Lower lobe of right lung (tissue), 2 donors: Measurements from ENCODE around the gene PDK1. TPM values are rescaled to one million over a fixed set of nuclear protein-coding genes. Genes with fewer than 3 reads are reported as not detected.
A peak's percentile ranks its signal among the peaks of the same experiment; 100 is the strongest.
"Not testable (repeated sequence)": the region's sequence is repeated elsewhere in the genome, so short reads cannot be mapped to it uniquely, and the experiment has no call there.

ENCODE experiments used
- ATAC-seq, 2 donors: fragments of 200-7000 bp; cut with Tn5 transposase; one replicate each; pipeline ENCODE4 v1.9.1; 2020 to 2022; ENCODE audit warnings: mild to moderate bottlenecking in 2 of 2, moderate library complexity in 2 of 2
- DNase-seq: peaks from one replicate; pipeline ENCODE4 v3.0.0-alpha.2; 2020
- H3K27ac ChIP-seq: fragments of 200-600 bp; one replicate; pipeline ENCODE4 v1.8.0; 2022
- H3K27me3 ChIP-seq: fragments of 200-600 bp; one replicate; pipeline ENCODE4 v1.8.0; 2022; ENCODE audit warnings: low read depth
- H3K36me3 ChIP-seq: fragments of 200-600 bp; one replicate; pipeline ENCODE4 v1.8.0; 2022; ENCODE audit warnings: mild to moderate bottlenecking
- H3K4me1 ChIP-seq: fragments of 200-600 bp; one replicate; pipeline ENCODE4 v1.8.0; 2022
- H3K4me3 ChIP-seq: fragments of 200-600 bp; one replicate; pipeline ENCODE4 v1.8.0; 2022; ENCODE audit warnings: mild to moderate bottlenecking
- H3K9me3 ChIP-seq: fragments of 200-600 bp; one replicate; pipeline ENCODE4 v1.8.0; 2022
- intact Hi-C: fragments of 100-400 bp; cut with DNase I; formaldehyde crosslinking; loops from one replicate; pipeline ENCODE4 v1.11.0; 2022
- total RNA-seq: library from RNA; stranded (reverse); fragmentation: NEBNext Ultra II Directional; extraction: Animal tissue kit (Norgen Biotek cat#: 25700); gene quantifications from one replicate; pipeline ENCODE4 v1.2.1, GENCODE V29; 2021
- TF ChIP-seq, protein P1 (sequence below): fragments of 200-600 bp; IDR thresholded peaks from one replicate; pipeline ENCODE4 v1.8.0; 2022; ENCODE audit warnings: antibody characterized with exemption, mild to moderate bottlenecking
- donor health status: DM: no; HTN: yes; CAD: no; lungs with severe emphysema.

Gene PDK1
- total RNA-seq, 1 donor from 2014 or later, result 9.5 TPM

DNA sequence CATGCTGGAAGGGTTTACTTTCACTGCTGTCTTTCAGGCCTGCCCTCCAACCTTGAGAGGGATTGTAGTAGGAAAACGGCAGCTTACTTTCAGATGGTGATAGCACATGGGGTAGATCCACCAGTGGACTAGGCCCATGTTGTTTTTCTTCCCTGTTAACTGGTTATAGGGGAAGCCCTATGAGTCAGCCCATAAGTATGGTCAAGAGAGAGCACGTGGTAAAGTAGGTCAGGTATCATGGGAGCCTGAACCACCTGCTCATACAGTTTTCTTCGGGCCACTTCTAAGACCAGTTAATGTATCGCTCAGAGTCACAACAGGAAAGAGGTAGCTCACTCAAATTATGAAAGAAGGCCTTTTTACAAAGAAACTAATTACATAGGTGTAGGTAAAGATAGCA is 33.0 kb downstream of the PDK1 start:
- intact Hi-C loops, result no loop called here

DNA sequence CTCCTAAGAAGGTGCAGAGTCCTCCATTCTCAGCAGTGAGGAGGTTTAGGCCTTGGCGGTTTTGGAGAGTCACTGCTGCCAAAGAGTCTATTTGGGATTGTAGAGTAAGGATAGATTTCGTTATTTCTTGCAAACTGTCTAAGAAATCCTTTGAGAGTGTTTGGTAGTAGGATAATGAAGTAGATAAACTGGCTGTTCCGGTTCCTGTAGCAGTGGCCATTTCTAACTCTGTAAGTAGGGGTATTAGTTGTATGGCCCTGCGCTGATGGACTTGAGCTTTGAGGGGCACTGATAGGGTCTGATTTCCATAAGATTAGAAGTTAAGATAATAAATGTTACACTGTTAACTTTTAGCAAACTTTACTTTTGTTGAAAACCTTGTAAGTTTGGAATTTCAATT is 35.5 kb downstream of the PDK1 start:
- ATAC-seq, result not testable (repeated sequence)
- peaks cover 31% of the 10 kb centered on the region for H3K36me3 ChIP-seq

More for the DNA sequence above, 33.0 kb downstream of the PDK1 start:
- no peak overlapping the region for H3K4me3 ChIP-seq
- no peaks in the 10 kb centered on the region for H3K4me1 ChIP-seq
- no peaks in the 10 kb centered on the region for H3K27me3 ChIP-seq
- H3K9me3 ChIP-seq, result no peaks in the 10 kb centered on the region
- H3K27ac ChIP-seq, result no peak overlapping the region
- DNase-seq, result no peak
- TF ChIP-seq, protein P1, sequence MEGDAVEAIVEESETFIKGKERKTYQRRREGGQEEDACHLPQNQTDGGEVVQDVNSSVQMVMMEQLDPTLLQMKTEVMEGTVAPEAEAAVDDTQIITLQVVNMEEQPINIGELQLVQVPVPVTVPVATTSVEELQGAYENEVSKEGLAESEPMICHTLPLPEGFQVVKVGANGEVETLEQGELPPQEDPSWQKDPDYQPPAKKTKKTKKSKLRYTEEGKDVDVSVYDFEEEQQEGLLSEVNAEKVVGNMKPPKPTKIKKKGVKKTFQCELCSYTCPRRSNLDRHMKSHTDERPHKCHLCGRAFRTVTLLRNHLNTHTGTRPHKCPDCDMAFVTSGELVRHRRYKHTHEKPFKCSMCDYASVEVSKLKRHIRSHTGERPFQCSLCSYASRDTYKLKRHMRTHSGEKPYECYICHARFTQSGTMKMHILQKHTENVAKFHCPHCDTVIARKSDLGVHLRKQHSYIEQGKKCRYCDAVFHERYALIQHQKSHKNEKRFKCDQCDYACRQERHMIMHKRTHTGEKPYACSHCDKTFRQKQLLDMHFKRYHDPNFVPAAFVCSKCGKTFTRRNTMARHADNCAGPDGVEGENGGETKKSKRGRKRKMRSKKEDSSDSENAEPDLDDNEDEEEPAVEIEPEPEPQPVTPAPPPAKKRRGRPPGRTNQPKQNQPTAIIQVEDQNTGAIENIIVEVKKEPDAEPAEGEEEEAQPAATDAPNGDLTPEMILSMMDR, result no peak
- peak; percentile 45 to 62 for ATAC-seq
- H3K36me3 ChIP-seq, result peaks cover 7% of the 10 kb centered on the region

DNA sequence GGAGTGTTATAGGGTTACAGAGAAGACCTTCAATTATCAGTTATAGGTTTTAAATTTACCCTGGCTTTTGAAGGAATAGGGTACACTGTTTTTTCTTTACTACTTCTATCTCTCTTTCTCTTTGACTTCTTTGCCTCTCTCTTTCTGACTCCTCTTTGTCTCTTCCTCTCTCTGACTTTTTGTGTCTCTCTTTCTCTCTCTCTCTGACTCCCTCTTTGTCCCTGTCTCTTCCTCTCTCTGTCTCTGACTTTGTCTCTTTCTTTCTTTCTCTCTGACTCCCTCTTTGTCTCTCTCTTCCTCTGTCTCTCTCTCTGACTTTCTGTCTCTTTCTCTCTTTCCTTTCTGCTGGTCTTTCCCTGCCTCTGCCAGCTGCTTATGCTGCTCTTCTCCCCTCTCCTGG is 36.3 kb downstream of the PDK1 start:
- H3K27me3 ChIP-seq, intact Hi-C loops, DNase-seq, ATAC-seq, H3K4me1 ChIP-seq, H3K9me3 ChIP-seq, H3K27ac ChIP-seq, H3K4me3 ChIP-seq: not testable (repeated sequence)
- peaks cover 35% of the 10 kb centered on the region for H3K36me3 ChIP-seq

More for the DNA sequence above, 35.5 kb downstream of the PDK1 start:
- H3K4me1 ChIP-seq, H3K9me3 ChIP-seq, H3K4me3 ChIP-seq, DNase-seq, H3K27me3 ChIP-seq, H3K27ac ChIP-seq, intact Hi-C loops: not testable (repeated sequence)

DNA sequence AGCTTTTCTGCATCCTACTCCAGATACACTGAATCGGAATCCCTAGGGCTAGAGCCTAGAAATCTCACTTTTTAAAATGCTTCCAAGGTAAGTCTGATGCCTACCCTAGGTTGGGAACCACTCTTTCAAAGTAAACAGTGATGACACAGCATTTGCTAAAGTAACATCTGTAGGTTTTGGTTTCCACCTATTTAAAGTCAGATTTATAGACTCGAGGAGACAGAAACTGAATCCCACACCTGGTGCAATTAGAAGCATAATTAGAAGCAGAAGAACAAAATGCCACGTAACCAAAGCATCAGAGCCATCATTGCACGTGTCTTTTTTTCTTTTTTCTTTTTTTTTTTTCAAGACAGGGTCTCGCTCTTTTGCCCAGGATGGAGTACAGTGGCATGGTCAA is 40.9 kb downstream of the PDK1 start:
- Histone ChIP-seq H3K9me3 (no peaks in the 10 kb centered on the region), H3K36me3 (peaks cover 37% of the 10 kb centered on the region), H3K27me3 (no peaks in the 10 kb centered on the region), H3K4me1 (no peaks in the 10 kb centered on the region), H3K27ac (no peak overlapping the region), H3K4me3 (no peak overlapping the region)
- TF ChIP-seq, protein P1, result no peak
- DNase-seq (no peak), ATAC-seq (no peak)
- intact Hi-C loops, result no loop called here

DNA sequence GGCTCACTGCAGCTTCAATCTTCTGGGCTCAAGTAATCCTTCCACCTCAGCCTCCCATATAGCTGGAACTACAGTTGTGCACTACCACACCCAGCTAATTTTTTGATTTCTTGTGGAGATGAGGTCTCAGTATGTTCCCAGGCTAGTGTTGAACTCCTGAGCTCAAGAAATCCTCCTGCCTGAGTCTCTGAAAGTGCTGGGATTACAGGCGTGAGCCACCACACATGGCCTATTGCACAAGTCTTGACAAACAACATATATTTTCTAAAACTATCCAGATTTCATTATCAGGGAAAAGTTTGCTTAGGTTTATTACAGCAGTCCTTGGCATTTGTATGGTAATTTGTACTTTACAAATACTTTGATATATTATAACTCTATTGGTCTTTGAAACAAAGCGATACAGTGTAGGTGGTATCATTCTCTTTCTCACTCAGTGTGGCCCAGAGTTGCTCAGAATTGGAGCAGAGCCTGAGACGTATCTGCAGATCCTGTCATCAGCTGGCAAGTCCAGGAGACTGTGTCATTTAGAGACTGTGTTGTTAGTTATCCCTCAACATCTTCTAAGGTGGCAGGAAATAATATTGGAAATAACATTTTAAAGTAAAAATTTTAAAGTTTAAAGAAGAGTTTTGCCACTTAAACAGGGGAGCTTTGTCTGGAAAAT is 41.4 kb downstream of the PDK1 start:
- peaks cover 37% of the 10 kb centered on the region for H3K36me3 ChIP-seq
- intact Hi-C loops, result no loop called here
- no peaks in the 10 kb centered on the region for H3K27me3 ChIP-seq
- TF ChIP-seq, protein P1, result no peak
- no peaks in the 10 kb centered on the region for H3K9me3 ChIP-seq
- ATAC-seq (no peak), DNase-seq (no peak)
- H3K4me1 ChIP-seq, result no peaks in the 10 kb centered on the region
- no peak overlapping the region for H3K27ac ChIP-seq
- no peak overlapping the region for H3K4me3 ChIP-seq

DNA sequence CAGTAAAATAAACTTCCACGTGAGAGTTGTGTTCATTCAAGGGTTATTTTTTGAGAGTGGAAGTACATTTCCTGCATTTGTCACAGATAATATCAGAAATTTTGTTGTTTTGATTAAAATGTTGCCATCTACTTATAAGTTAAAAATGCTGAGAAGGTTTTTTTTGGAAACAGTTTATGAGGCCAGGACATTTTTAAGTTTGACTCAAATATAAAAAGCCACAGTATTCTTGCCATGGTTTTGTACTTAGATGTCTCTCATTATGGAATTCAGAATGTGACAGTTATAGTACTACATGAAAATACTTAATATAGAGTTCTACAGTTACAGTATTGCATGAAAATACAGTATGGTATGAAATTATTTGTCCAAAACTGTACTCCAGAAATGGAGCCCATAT is 44.1 kb downstream of the PDK1 start:
- TF ChIP-seq, protein P1, result no peak
- peaks cover 28% of the 10 kb centered on the region for H3K36me3 ChIP-seq
- H3K27ac ChIP-seq, result no peak overlapping the region
- DNase-seq (no peak), ATAC-seq (no peak)
- intact Hi-C loops, result no loop called here
- no peaks in the 10 kb centered on the region for H3K9me3 ChIP-seq
- no peaks in the 10 kb centered on the region for H3K4me1 ChIP-seq
- no peak overlapping the region for H3K4me3 ChIP-seq
- no peaks in the 10 kb centered on the region for H3K27me3 ChIP-seq
